Fibroblast of skin of right quadriceps (primary cell): Measurements from ENCODE around the gene COL9A3.

Experiments used
- DNase-seq: peaks from one replicate; pipeline ENCODE4 v3.0.0-alpha.2; 2013

The COL9A3 gene

GRCh38 chr20:62816884-62817873 lies at the start of gene COL9A3:
TSS of gene COL9A3 (plus strand) at chr20:62817050. CDS start at chr20:62817065, 15 bp downstream.
- no peak for DNase-seq

- no peak for DNase-seq
Observed at GRCh38 chr20:62768234-62768546, 48.7 kb upstream of the COL9A3 start.

GRCh38 chr20:62768551-62769287 lies 48.1 kb upstream of the COL9A3 start:
- DNase-seq: peak; percentile 53

- no peak for DNase-seq
Observed at GRCh38 chr20:62769346-62770071, 47.3 kb upstream of the COL9A3 start.

- no peak for DNase-seq
Observed at GRCh38 chr20:62770111-62770910, 46.5 kb upstream of the COL9A3 start.

GRCh38 chr20:62770916-62771315 lies 45.9 kb upstream of the COL9A3 start:
- no peak for DNase-seq

- no peak for DNase-seq
Observed at GRCh38 chr20:62771396-62772102, 45.3 kb upstream of the COL9A3 start.

- no peak for DNase-seq
Observed at GRCh38 chr20:62772103-62772611, 44.7 kb upstream of the COL9A3 start.

GRCh38 chr20:62772619-62772989 lies 44.2 kb upstream of the COL9A3 start:
- no peak for DNase-seq

GRCh38 chr20:62772990-62773844 lies 43.6 kb upstream of the COL9A3 start:
- DNase-seq: no peak

- DNase-seq: no peak
Observed at GRCh38 chr20:62773845-62774714, 42.8 kb upstream of the COL9A3 start.

- no peak for DNase-seq
Observed at GRCh38 chr20:62774762-62775161, 42.1 kb upstream of the COL9A3 start.

- DNase-seq: no peak
Observed at GRCh38 chr20:62775206-62775605, 41.6 kb upstream of the COL9A3 start.

GRCh38 chr20:62776035-62776691 lies 40.7 kb upstream of the COL9A3 start:
- no peak for DNase-seq

- no peak for DNase-seq
Observed at GRCh38 chr20:62776692-62777527, 39.9 kb upstream of the COL9A3 start.

GRCh38 chr20:62777528-62777830 lies 39.4 kb upstream of the COL9A3 start:
- DNase-seq: no peak

- DNase-seq: no peak
Observed at GRCh38 chr20:62778058-62778457, 38.8 kb upstream of the COL9A3 start.
